Colonic mucosa (tissue), 4 donors: ENCODE results near the gene STX2. TPM values are rescaled to one million over a fixed set of nuclear protein-coding genes. Genes with fewer than 3 reads are reported as not detected.
A peak's percentile ranks its signal among the peaks of the same experiment; 100 is the strongest.

ENCODE experiments used
- DNase-seq: peaks from one replicate; pipeline ENCODE4 v3.0.0-alpha.2; 2020
- H3K27ac ChIP-seq: fragments of 200-600 bp; one replicate; pipeline ENCODE4 v1.8.0; 2021
- H3K27me3 ChIP-seq: fragments of 200-600 bp; one replicate; pipeline ENCODE4 v1.8.0; 2021
- H3K36me3 ChIP-seq: fragments of 200-600 bp; one replicate; pipeline ENCODE4 v1.8.0; 2021
- H3K4me1 ChIP-seq: fragments of 200-600 bp; one replicate; pipeline ENCODE4 v1.8.0; 2021; ENCODE audit warnings: mild to moderate bottlenecking
- H3K4me3 ChIP-seq: fragments of 200-600 bp; one replicate; pipeline ENCODE4 v1.8.0; 2021
- H3K9ac ChIP-seq, 2 donors: one replicate each; pipeline ENCODE4 v1.7.0; 2013; ENCODE audit warnings: control low read depth in 2 of 2, low read depth in 2 of 2, low read length in 2 of 2
- H3K9me3 ChIP-seq: fragments of 200-600 bp; one replicate; pipeline ENCODE4 v1.8.0; 2021
- intact Hi-C: fragments of 100-400 bp; cut with DNase I; formaldehyde crosslinking; loops from one replicate; pipeline ENCODE4 v1.14.1; 2022
- total RNA-seq, 2 donors: library from RNA; stranded (reverse); fragmentation: NEBNext Ultra II Directional in 1 of 2; extraction: Animal tissue kit (Norgen Biotek cat#: 25700) in 1 of 2; gene quantifications; one replicate each; pipeline ENCODE4 v1.2.1, GENCODE V29; 2021
- TF ChIP-seq, protein P1 (sequence below): fragments of 200-600 bp; IDR thresholded peaks from one replicate; pipeline ENCODE4 v1.8.0; 2022; ENCODE audit warnings: antibody characterized with exemption, mild to moderate bottlenecking
- donor health status: healthy.
- donor health status: DM: no; HTN: no; CAD: no.
- donor health status: DM: no; HTN: no; CAD: no.

STX2 gene
- total RNA-seq, 2 donors from 2014 or later, result 2.1 to 4.8 TPM

DNA sequence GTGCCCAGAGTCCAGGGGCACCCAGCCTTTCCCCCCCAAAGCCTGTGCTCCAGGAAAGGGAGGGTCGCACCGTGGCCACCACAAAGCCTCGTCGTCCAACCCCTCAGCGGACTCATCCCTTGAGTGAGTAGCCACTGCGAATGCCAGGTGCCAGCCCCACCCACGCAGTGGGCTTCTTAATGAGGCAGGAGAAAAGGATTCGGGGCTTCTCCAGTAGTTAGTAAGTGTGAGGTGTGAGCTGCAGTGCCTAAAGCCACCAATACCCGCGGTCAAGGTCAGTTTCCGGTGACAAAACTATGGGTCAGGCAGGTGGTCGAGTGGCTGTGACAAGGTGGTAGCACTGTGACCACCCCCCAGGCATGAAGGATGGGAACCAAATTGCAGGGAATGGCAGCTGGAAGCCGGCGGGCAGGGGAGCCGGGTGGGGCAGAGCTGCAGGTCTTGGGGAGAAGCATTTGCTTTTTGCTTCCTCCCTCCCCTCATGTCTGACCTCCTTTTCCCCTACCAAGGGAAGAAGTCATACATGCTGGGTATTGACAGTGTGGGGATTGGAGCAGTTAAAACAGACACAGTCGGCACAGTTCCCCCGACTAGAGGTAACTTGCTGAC, 40.8 kb upstream of the STX2 start:
- no peak for DNase-seq
- peak overlapping the region in 1 of 2 donors; percentile 26 for H3K9ac ChIP-seq

DNA sequence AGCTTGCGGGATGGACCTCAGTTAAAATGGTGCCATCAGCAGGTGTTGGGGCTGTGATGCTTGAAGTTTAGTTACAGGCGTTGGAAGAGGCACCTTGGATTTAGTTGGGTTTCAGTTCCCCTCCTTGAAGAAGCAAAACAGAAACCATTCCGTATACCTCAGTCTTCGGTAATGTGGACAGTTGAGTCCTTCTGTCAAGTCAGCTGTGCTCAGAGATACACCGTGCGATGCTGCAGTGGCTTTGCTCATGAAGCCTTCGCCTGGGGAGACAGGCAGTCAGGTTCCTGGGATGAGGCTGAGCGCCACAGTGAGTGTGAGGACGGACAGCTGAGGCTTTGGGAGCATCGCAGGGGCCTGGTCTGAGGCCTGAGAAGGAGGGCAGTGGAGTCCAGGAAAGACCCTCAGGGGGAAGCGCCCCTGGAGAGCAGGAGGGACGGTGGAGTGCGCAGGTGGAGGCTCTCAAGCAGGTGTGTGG, 40.2 kb upstream of the STX2 start:
- H3K4me1 ChIP-seq, result no peaks in the 10 kb centered on the region
- peaks cover 22% of the 10 kb centered on the region for H3K36me3 ChIP-seq
- TF ChIP-seq, protein P1, sequence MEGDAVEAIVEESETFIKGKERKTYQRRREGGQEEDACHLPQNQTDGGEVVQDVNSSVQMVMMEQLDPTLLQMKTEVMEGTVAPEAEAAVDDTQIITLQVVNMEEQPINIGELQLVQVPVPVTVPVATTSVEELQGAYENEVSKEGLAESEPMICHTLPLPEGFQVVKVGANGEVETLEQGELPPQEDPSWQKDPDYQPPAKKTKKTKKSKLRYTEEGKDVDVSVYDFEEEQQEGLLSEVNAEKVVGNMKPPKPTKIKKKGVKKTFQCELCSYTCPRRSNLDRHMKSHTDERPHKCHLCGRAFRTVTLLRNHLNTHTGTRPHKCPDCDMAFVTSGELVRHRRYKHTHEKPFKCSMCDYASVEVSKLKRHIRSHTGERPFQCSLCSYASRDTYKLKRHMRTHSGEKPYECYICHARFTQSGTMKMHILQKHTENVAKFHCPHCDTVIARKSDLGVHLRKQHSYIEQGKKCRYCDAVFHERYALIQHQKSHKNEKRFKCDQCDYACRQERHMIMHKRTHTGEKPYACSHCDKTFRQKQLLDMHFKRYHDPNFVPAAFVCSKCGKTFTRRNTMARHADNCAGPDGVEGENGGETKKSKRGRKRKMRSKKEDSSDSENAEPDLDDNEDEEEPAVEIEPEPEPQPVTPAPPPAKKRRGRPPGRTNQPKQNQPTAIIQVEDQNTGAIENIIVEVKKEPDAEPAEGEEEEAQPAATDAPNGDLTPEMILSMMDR, result no peak
- no peak overlapping the region for H3K27ac ChIP-seq
- no peak overlapping the region for H3K4me3 ChIP-seq
- H3K9me3 ChIP-seq, result no peaks in the 10 kb centered on the region
- H3K27me3 ChIP-seq, result no peaks in the 10 kb centered on the region
- H3K9ac ChIP-seq, result no peak overlapping the region
- intact Hi-C loops, result no loop called here
- no peak for DNase-seq

More for the DNA sequence above, 40.8 kb upstream of the STX2 start:
- H3K27me3 ChIP-seq, result no peaks in the 10 kb centered on the region
- H3K27ac ChIP-seq, result no peak overlapping the region
- peaks cover 15% of the 10 kb centered on the region for H3K36me3 ChIP-seq
- TF ChIP-seq, protein P1, result no peak
- intact Hi-C loops, result no loop called here
- no peaks in the 10 kb centered on the region for H3K9me3 ChIP-seq
- H3K4me1 ChIP-seq, result no peaks in the 10 kb centered on the region
- H3K4me3 ChIP-seq, result no peak overlapping the region

DNA sequence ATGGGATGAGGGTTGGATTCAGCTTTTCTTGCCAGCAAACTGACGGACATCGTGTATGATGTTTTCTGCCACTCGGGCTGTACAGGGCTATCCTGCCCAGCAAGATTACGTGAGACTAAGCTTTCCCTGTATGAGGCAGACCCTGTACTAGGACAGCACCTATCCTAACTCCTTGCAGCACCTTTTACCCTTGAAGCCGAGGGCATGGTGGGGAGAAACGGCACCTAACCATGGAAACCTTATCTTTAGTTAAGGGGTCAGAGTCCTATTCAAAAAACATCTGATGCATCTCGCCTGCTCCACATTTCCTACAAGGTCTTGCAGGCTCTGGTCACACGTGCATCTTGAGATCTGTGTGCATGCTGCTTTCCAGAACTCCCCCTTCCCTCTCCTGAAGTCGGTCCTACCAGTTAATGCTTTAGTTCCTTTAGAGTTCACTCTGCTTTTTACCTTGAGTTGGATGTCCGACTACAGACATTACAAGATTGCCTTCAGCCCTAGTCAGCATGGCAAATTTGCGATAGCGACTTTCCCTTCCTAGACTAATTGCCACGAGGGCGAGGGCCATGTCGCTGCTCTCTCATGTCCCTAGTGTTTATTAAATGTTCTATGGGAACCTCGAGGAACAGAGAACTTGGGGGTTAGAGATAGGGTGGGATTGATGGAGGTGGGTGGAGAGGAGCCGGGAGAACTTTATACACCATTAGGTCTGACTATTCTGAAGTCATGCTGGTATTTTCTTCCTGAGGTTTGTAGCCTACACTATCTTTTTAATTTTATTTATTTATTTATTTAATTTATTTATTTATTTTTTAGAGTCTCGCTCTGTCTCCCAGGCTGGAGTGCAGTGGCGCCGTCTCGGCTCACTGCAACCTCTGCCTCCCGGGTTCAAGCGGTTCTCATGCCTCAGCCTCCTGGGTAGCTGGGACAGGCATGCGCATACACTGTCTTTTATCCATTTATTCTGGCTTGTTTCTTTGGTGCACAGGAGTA, 39.4 kb upstream of the STX2 start:
- Histone ChIP-seq H3K36me3 (peaks cover 23% of the 10 kb centered on the region), H3K9ac (no peak overlapping the region), H3K27me3 (no peaks in the 10 kb centered on the region), H3K4me3 (no peak overlapping the region), H3K27ac (no peak overlapping the region), H3K9me3 (no peaks in the 10 kb centered on the region), H3K4me1 (peaks cover 3% of the 10 kb centered on the region)
- intact Hi-C loops, result no loop called here
- DNase-seq, result no peak
- TF ChIP-seq, protein P1, result no peak

DNA sequence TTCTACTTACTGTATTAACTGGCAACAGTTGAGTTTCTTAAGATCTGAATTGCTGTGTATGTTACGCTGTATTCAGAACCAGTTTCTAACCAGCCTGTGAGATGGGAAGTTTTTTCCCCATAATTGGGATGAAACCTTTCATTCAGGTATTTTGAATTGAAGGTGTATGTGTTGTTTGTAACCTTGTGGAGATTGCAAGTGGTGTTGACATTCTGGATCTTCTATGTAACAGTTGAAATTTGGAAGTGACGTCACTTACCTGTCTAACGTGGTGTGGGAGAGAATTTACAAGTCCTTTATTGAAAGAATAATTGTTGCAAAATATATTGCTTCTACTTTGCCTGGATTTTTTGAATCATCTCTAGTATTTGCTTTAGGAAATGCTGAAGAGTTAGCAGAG, 38.3 kb upstream of the STX2 start:
- intact Hi-C loops, result no loop called here

DNA sequence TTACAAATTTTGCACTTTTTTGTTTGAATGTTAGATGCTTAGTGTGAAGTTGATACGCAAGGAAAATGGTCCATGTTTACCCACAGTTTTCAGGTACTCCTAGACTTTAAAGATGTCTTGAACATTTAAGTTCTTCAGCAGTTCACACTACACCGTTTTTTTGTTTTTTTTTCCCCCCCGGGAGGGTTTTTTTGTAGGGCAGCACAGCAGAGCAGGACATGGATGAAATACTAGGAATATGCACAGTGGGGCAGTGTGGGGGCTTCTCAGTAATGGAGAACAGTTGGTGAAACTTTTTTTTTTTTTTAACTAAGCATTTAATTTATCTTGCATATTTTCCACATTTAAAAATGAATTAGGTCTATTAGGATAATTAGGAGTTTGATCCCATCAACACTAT, 37.7 kb upstream of the STX2 start:
- H3K9ac ChIP-seq, result no peak overlapping the region
- H3K27me3 ChIP-seq, result no peaks in the 10 kb centered on the region
- intact Hi-C loops, result no loop called here
- DNase-seq, result no peak
- peaks cover 3% of the 10 kb centered on the region for H3K4me1 ChIP-seq
- TF ChIP-seq, protein P1, result no peak
- no peak overlapping the region for H3K4me3 ChIP-seq
- no peaks in the 10 kb centered on the region for H3K9me3 ChIP-seq
- H3K27ac ChIP-seq, result no peak overlapping the region
- H3K36me3 ChIP-seq, result peaks cover 23% of the 10 kb centered on the region

More for the DNA sequence above, 38.3 kb upstream of the STX2 start:
- DNase-seq, result no peak
- H3K4me3 ChIP-seq, result no peak overlapping the region
- no peaks in the 10 kb centered on the region for H3K27me3 ChIP-seq
- peaks cover 23% of the 10 kb centered on the region for H3K36me3 ChIP-seq
- no peak overlapping the region for H3K27ac ChIP-seq
- TF ChIP-seq, protein P1, result no peak
- no peak overlapping the region for H3K9ac ChIP-seq
- H3K4me1 ChIP-seq, result peaks cover 3% of the 10 kb centered on the region
- no peaks in the 10 kb centered on the region for H3K9me3 ChIP-seq
